ENCODE results near the gene APOC4. TPM values are rescaled to one million over a fixed set of nuclear protein-coding genes. Genes with fewer than 3 reads are reported as not detected.

APOC4 gene
- total RNA-seq, 1 experiment from 2014 or later, result not detected

- TF ChIP-seq ERG (CRISPR knock-in tag; IDR thresholded peaks at IDR 0.05) (no peak; the same call in 1 of the 2 replicates), ZBTB21 (CRISPR knock-in tag; IDR thresholded peaks at IDR 0.05; ENCODE audit: borderline replicate concordance) (0 out of 2 replicates have a peak, but pooled peaks have one; percentile 35), TP53 (CRISPR knock-in tag; IDR thresholded peaks at IDR 0.05) (no peak), SMAD4 (CRISPR knock-in tag; IDR thresholded peaks at IDR 0.05) (no peak), ELF4 (CRISPR knock-in tag; IDR thresholded peaks at IDR 0.05; ENCODE audit: low read depth) (no peak), GRHL2 (CRISPR knock-in tag; IDR thresholded peaks at IDR 0.05; ENCODE audit: insufficient replicate concordance, severe bottlenecking) (no peak), ESRRA (CRISPR knock-in tag; IDR thresholded peaks at IDR 0.05; ENCODE audit: borderline replicate concordance) (no peak), FOXK1 (CRISPR knock-in tag; IDR thresholded peaks at IDR 0.05) (no peak), ZBTB43 (CRISPR knock-in tag; IDR thresholded peaks at IDR 0.05) (no peak), ZNF671 (CRISPR knock-in tag; IDR thresholded peaks at IDR 0.05) (peak; percentile 85; the same call in 1 of the 2 replicates), ZNF219 (CRISPR knock-in tag; IDR thresholded peaks at IDR 0.05; ENCODE audit: borderline replicate concordance) (no peak), ZNF121 (CRISPR knock-in tag; IDR thresholded peaks at IDR 0.05) (no peak), RORB (CRISPR knock-in tag; IDR thresholded peaks at IDR 0.05) (no peak), NR1H2 (CRISPR knock-in tag; IDR thresholded peaks at IDR 0.05) (no peak), ZSCAN18 (CRISPR knock-in tag; IDR thresholded peaks at IDR 0.05) (no peak), ZNF232 (CRISPR knock-in tag; IDR thresholded peaks at IDR 0.05) (no peak), GTF2I (CRISPR knock-in tag; conservative IDR thresholded peaks at IDR 0.05) (no peak), ATF2 (CRISPR knock-in tag; IDR thresholded peaks at IDR 0.05; ENCODE audit: borderline replicate concordance, low read depth) (no peak), NFYB (CRISPR knock-in tag; conservative IDR thresholded peaks at IDR 0.05; ENCODE audit: low read depth) (no peak), GABPB1 (CRISPR knock-in tag; IDR thresholded peaks at IDR 0.05) (no peak), TCF7 (CRISPR knock-in tag; IDR thresholded peaks at IDR 0.05; ENCODE audit: low read depth) (no peak), NFE2L1 (CRISPR knock-in tag; IDR thresholded peaks at IDR 0.05) (no peak), HMGXB4 (CRISPR knock-in tag; IDR thresholded peaks at IDR 0.05) (peak; percentile 60; the same call in 1 of the 2 replicates), FOXJ3 (CRISPR knock-in tag; IDR thresholded peaks at IDR 0.05; ENCODE audit: borderline replicate concordance) (no peak), KAT7 (CRISPR knock-in tag; IDR thresholded peaks at IDR 0.05; ENCODE audit: borderline replicate concordance) (no peak), JUN (CRISPR knock-in tag; IDR thresholded peaks at IDR 0.05) (0 out of 2 replicates have a peak, but pooled peaks have one; percentile 25), ZNF396 (CRISPR knock-in tag; IDR thresholded peaks at IDR 0.05; ENCODE audit: borderline replicate concordance) (no peak)
- TF ChIP-seq, protein P1, sequence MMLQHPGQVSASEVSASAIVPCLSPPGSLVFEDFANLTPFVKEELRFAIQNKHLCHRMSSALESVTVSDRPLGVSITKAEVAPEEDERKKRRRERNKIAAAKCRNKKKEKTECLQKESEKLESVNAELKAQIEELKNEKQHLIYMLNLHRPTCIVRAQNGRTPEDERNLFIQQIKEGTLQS (CRISPR knock-in tag; conservative IDR thresholded peaks at IDR 0.05), result no peak
- TF ChIP-seq, protein P2, sequence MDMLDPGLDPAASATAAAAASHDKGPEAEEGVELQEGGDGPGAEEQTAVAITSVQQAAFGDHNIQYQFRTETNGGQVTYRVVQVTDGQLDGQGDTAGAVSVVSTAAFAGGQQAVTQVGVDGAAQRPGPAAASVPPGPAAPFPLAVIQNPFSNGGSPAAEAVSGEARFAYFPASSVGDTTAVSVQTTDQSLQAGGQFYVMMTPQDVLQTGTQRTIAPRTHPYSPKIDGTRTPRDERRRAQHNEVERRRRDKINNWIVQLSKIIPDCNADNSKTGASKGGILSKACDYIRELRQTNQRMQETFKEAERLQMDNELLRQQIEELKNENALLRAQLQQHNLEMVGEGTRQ (CRISPR knock-in tag; IDR thresholded peaks at IDR 0.05), result peak; percentile 87
- TF ChIP-seq, protein P3, sequence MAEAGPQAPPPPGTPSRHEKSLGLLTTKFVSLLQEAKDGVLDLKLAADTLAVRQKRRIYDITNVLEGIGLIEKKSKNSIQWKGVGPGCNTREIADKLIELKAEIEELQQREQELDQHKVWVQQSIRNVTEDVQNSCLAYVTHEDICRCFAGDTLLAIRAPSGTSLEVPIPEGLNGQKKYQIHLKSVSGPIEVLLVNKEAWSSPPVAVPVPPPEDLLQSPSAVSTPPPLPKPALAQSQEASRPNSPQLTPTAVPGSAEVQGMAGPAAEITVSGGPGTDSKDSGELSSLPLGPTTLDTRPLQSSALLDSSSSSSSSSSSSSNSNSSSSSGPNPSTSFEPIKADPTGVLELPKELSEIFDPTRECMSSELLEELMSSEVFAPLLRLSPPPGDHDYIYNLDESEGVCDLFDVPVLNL (CRISPR knock-in tag; IDR thresholded peaks at IDR 0.05; ENCODE audit: borderline replicate concordance, low read depth), result no peak
Observed at GRCh38 chr19:44905437-44906160, 36.4 kb upstream of the APOC4 start, which contains the start of gene APOE (continued).
